HG03342 (cell line): ENCODE results near the gene TBC1D8.
A peak's percentile ranks its signal among the peaks of the same experiment; 100 is the strongest.

Experiments used
- ATAC-seq: cut with Tn5 transposase; IDR thresholded peaks from one replicate; pipeline ENCODE4 v1.9.1; 2021; ENCODE audit warnings: mild to moderate bottlenecking, moderate library complexity; ENCODE audit not compliant: unreplicated experiment

Gene TBC1D8

GRCh38 chr2:101162561-101163330 is 11.6 kb upstream of the TBC1D8 start:
- ATAC-seq, result no peak

- no peak for ATAC-seq
Observed at GRCh38 chr2:101161658-101162057, 10.5 kb upstream of the TBC1D8 start.

GRCh38 chr2:101160454-101160853 is 9.3 kb upstream of the TBC1D8 start:
- no peak for ATAC-seq

- no peak for ATAC-seq
Observed at GRCh38 chr2:101159526-101159925, 8.3 kb upstream of the TBC1D8 start.

- ATAC-seq, result no peak
Observed at GRCh38 chr2:101157272-101157671, 6.1 kb upstream of the TBC1D8 start.

- no peak for ATAC-seq
Observed at GRCh38 chr2:101153787-101154186, 2.6 kb upstream of the TBC1D8 start.

- no peak for ATAC-seq
Observed at GRCh38 chr2:101153077-101153707, 2.0 kb upstream of the TBC1D8 start.

- peak; percentile 63 for ATAC-seq
Observed at GRCh38 chr2:101152272-101153076, 1.3 kb upstream of the TBC1D8 start.

- ATAC-seq, result no peak
Observed at GRCh38 chr2:101151859-101152271, 683 bp upstream of the TBC1D8 start.

GRCh38 chr2:101150306-101151145 is 656 bp downstream of the TBC1D8 start:
- peak; percentile 26 for ATAC-seq

- no peak for ATAC-seq
Observed at GRCh38 chr2:101149241-101150192, 1.7 kb downstream of the TBC1D8 start.

GRCh38 chr2:101148777-101149176 is 2.4 kb downstream of the TBC1D8 start:
- ATAC-seq, result no peak

GRCh38 chr2:101147971-101148370 is 3.2 kb downstream of the TBC1D8 start:
- no peak for ATAC-seq

GRCh38 chr2:101147062-101147461 is 4.1 kb downstream of the TBC1D8 start:
- no peak for ATAC-seq

GRCh38 chr2:101146535-101146934 is 4.6 kb downstream of the TBC1D8 start:
- no peak for ATAC-seq

GRCh38 chr2:101145406-101145805 is 5.8 kb downstream of the TBC1D8 start:
- no peak for ATAC-seq

- no peak for ATAC-seq
Observed at GRCh38 chr2:101142163-101142562, 9.0 kb downstream of the TBC1D8 start.

- no peak for ATAC-seq
Observed at GRCh38 chr2:101140978-101141655, 10.1 kb downstream of the TBC1D8 start.

GRCh38 chr2:101140237-101140636 is 10.9 kb downstream of the TBC1D8 start:
- ATAC-seq, result no peak
